Thyroid gland (tissue), 4 donors: ENCODE results near the gene GPC5. TPM values are rescaled to one million over a fixed set of nuclear protein-coding genes. Genes with fewer than 3 reads are reported as not detected.

Experiments used
- DNase-seq, 2 donors: peaks; one replicate each; pipeline ENCODE4 v3.0.0-alpha.2; 2019
- H3K27ac ChIP-seq, 3 donors: fragments of 200-600 bp; sonication (generic); 1 replicate in 2 of 3; 2 replicates in 1 of 3; pipeline ENCODE4 v1.5.1; 2016 to 2019; ENCODE audit warnings: mild to moderate bottlenecking in 1 of 3, moderate library complexity in 1 of 3
- H3K27me3 ChIP-seq: fragments of 200-600 bp; sonication (generic); one replicate; pipeline ENCODE4 v1.5.1; 2019
- H3K36me3 ChIP-seq, 2 donors: fragments of 200-600 bp; sonication (generic); one replicate each; pipeline ENCODE4 v1.5.1; 2016 to 2019
- H3K4me1 ChIP-seq, 2 donors: fragments of 200-600 bp; sonication (generic); one replicate each; pipeline ENCODE4 v1.5.1; 2017 to 2019
- H3K4me3 ChIP-seq, 3 donors: fragments of 200-600 bp; sonication (generic); replicated peaks in 1 of 3; 1 replicate in 2 of 3; 2 replicates in 1 of 3; pipeline ENCODE4 v1.5.1; 2016; ENCODE audit warnings: mild to moderate bottlenecking in 1 of 3
- H3K9me3 ChIP-seq: fragments of 200-600 bp; sonication (generic); one replicate; pipeline ENCODE4 v1.5.1; 2017
- CTCF ChIP-seq, 6 experiments: fragments of 200-600 bp in 3 of 6; fragments of 450-650 bp in 3 of 6; sonication (generic) in 3 of 6; IDR thresholded peaks; one replicate each; pipeline ENCODE4 v1.5.1; 2016 to 2019; ENCODE audit warnings: antibody characterized with exemption in 6 of 6, mild to moderate bottlenecking in 2 of 6, inconsistent platforms in 1 of 6, moderate library complexity in 1 of 6
- POLR2A ChIP-seq, 2 donors: fragments of 450-650 bp; IDR thresholded peaks; one replicate each; pipeline ENCODE4 v1.6.1; 2017; ENCODE audit warnings: antibody characterized with exemption in 2 of 2, mild to moderate bottlenecking in 2 of 2, moderate library complexity in 1 of 2
- WGBS, 2 donors: methylation state at CpG; one replicate each; pipeline ENCODE4 v1.1.5; 2017; 5-methylcytosine and 5-hydroxymethylcytosine counted together
- intact Hi-C: fragments of 100-400 bp; cut with DNase I; formaldehyde crosslinking; loops from one replicate; pipeline ENCODE4 v1.15.1; 2023
- total RNA-seq, 4 donors: library from RNA; depleted of rRNA; stranded (reverse); fragments of >200 nt; gene quantifications; one replicate each; pipeline ENCODE4 v1.2.3, GENCODE V29; 2016

GPC5 gene
- total RNA-seq, 4 donors from 2014 or later = 0.67 to 2.3 (median 1.3) TPM

DNA sequence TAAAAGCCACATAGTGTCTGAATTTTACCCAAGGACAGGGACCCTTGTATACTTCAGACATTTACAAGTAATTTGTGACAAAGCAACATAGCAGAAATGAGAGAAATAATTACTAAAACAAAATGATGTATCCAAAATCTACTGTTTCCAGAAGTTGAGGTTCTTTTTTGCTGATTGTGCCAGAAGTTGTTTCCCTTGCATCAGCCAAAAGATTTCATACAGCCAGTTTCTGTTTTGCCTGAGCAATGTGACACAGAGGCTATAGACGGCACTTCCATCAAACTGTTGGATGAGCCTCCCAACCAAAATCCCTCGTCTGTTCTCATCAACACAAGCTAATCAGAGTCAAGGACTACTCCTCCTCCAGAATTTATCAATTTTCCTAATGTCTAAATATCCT lies 915.0 kb downstream of the GPC5 start:
- H3K4me1 ChIP-seq = no peaks in the 10 kb centered on the region
- no peak for TF ChIP-seq CTCF (IDR thresholded peaks at IDR 0.05)
- no peak for TF ChIP-seq POLR2A (IDR thresholded peaks at IDR 0.05)
- intact Hi-C loops = no loop called here
- H3K9me3 ChIP-seq = no peaks in the 10 kb centered on the region
- no peaks in the 10 kb centered on the region for H3K27me3 ChIP-seq
- 74 to 76% methylated on average over 2 of the region's 2 CpGs for WGBS, 2 donors
- H3K36me3 ChIP-seq = no peaks in the 10 kb centered on the region
- no peak overlapping the region for H3K4me3 ChIP-seq
- no peak for DNase-seq
- no peak overlapping the region for H3K27ac ChIP-seq

DNA sequence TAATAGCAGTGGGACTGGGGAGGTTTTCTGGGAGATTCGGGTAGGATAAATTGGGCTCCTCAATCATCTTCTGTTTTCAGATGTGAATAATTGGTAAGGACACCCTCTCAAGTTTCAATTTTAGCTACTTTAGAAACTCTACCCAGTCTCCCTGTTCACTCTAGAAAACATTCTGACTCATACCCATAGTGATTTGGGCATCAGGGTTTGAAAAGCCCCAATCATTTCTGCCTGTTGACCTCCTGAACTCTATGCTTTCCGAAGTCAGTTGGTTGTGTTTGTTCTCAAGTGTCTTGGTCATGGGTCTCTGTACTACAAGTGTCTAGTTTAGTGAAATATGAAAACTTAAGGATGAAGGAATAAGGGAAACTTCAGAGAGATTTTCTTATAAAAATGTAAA lies 916.8 kb downstream of the GPC5 start:
- no peak for TF ChIP-seq POLR2A (IDR thresholded peaks at IDR 0.05)
- no peak for TF ChIP-seq CTCF (IDR thresholded peaks at IDR 0.05)
- H3K9me3 ChIP-seq = no peaks in the 10 kb centered on the region
- 60 to 63% methylated on average over 2 of the region's 2 CpGs for WGBS, 2 donors
- no peak overlapping the region for H3K27ac ChIP-seq
- no peak overlapping the region for H3K4me3 ChIP-seq
- intact Hi-C loops = no loop called here
- H3K36me3 ChIP-seq = no peaks in the 10 kb centered on the region
- no peaks in the 10 kb centered on the region for H3K27me3 ChIP-seq
- no peak for DNase-seq
- H3K4me1 ChIP-seq = no peaks in the 10 kb centered on the region

DNA sequence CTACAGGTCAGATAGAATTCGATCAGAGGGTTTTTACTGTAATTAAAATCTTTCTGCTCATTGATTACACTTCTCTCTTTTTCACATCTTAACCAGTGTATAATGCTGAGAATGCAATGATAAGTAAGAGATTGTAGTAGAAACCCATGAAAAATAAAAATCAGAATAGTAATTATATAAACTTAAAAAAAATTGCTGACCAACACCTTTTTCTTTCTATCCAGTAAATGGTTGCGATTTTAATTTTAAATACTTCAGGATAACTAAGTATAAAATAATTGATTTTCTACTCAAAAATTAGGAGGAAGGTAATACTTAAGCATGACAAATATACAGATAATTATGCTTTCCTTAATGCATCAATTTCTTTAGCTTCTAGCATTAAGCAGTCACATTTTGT lies 917.6 kb downstream of the GPC5 start:
- no peaks in the 10 kb centered on the region for H3K27me3 ChIP-seq
- 92 to 94% methylated on average over 2 of the region's 2 CpGs for WGBS, 2 donors
- no peak for DNase-seq
- no peaks in the 10 kb centered on the region for H3K4me1 ChIP-seq
- TF ChIP-seq CTCF (IDR thresholded peaks at IDR 0.05) (no peak), POLR2A (IDR thresholded peaks at IDR 0.05) (no peak)
- H3K4me3 ChIP-seq = no peak overlapping the region
- H3K9me3 ChIP-seq = no peaks in the 10 kb centered on the region
- no peaks in the 10 kb centered on the region for H3K36me3 ChIP-seq
- intact Hi-C loops = no loop called here
- H3K27ac ChIP-seq = no peak overlapping the region

DNA sequence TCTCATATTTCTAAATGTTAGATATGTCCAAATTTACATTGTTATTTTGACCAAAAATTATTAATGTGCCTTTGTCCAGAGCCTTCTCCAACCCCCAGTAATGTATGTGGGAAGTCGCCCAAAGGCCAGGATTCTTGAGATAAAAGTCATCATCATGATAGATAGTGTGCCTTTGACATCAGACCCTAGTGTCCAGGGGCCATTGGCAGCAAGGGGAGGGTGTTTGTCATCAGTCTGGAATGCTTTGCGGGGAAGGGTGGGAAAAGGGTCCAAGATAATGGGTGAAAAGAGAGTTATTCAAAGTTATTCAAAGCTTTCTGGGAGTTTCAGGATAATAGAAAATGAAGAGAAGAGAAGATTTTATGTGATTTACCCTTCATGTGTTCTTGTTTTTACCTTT lies 918.6 kb downstream of the GPC5 start:
- Histone ChIP-seq H3K27ac (no peak overlapping the region), H3K4me3 (no peak overlapping the region), H3K27me3 (no peaks in the 10 kb centered on the region), H3K9me3 (no peaks in the 10 kb centered on the region), H3K36me3 (no peaks in the 10 kb centered on the region), H3K4me1 (no peaks in the 10 kb centered on the region)
- DNase-seq = no peak
- WGBS, 2 donors = 73 to 91% methylated on average over 2 of the region's 2 CpGs
- TF ChIP-seq CTCF (IDR thresholded peaks at IDR 0.05) (no peak), POLR2A (IDR thresholded peaks at IDR 0.05) (no peak)
- intact Hi-C loops = no loop called here

GRCh38 chr13:92320323-92320722 lies 921.9 kb downstream of the GPC5 start:
- DNase-seq = no peak
- intact Hi-C loops = no loop called here
- TF ChIP-seq CTCF (IDR thresholded peaks at IDR 0.05) = no peak
- no peak for TF ChIP-seq POLR2A (IDR thresholded peaks at IDR 0.05)
- Histone ChIP-seq H3K36me3 (no peaks in the 10 kb centered on the region), H3K27me3 (no peaks in the 10 kb centered on the region), H3K9me3 (no peaks in the 10 kb centered on the region), H3K27ac (no peak overlapping the region), H3K4me1 (no peaks in the 10 kb centered on the region), H3K4me3 (no peak overlapping the region)
- 30 to 42% methylated on average over 1 of the region's 1 CpG for WGBS, 2 donors
